ENCODE measurements around the gene P2RX6. TPM values are rescaled to one million over a fixed set of nuclear protein-coding genes. Genes with fewer than 3 reads are reported as not detected.

The P2RX6 gene
- total RNA-seq, 1 donor from 2014 or later, result not detected

DNA sequence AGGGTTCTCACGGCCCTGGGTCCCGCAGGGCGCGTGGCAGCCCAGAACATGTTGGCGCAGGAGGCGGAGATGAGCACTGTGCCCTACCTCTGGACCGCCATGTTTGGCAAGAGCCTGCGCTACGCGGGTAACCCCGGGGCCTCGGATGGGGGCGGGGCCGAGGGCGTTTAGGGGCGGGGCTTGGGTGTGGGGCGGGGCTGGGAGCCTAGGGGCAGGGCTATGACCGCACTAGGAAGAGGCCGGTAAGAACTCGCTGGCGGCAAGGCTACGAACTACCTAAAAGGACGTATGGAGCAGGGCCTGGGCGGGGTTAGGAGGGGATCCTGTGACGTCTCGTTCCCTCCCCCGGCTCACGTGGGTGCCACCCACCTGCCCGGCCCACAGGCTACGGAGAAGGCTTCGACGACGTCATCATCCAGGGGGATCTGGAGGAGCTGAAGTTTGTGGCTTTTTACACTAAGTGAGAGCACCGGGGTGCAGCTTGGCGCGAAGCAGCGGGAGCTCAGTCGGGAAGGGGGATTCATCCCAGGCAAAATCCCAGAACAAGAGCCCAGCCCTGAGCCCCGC is 35.6 kb upstream of the P2RX6 start:
- TF ChIP-seq, protein P1, sequence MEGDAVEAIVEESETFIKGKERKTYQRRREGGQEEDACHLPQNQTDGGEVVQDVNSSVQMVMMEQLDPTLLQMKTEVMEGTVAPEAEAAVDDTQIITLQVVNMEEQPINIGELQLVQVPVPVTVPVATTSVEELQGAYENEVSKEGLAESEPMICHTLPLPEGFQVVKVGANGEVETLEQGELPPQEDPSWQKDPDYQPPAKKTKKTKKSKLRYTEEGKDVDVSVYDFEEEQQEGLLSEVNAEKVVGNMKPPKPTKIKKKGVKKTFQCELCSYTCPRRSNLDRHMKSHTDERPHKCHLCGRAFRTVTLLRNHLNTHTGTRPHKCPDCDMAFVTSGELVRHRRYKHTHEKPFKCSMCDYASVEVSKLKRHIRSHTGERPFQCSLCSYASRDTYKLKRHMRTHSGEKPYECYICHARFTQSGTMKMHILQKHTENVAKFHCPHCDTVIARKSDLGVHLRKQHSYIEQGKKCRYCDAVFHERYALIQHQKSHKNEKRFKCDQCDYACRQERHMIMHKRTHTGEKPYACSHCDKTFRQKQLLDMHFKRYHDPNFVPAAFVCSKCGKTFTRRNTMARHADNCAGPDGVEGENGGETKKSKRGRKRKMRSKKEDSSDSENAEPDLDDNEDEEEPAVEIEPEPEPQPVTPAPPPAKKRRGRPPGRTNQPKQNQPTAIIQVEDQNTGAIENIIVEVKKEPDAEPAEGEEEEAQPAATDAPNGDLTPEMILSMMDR (IDR thresholded peaks at IDR 0.05; ENCODE audit: insufficient read depth, low read length, poor library complexity, severe bottlenecking), result no peak
- Histone ChIP-seq H3K27me3 (ENCODE audit: control insufficient read depth, insufficient read depth, low read length) (peaks cover 2% of the 10 kb centered on the region), H3K4me3 (ENCODE audit: low read depth, low read length) (peak overlapping the region; percentile 12), H3K36me3 (ENCODE audit: control insufficient read depth, insufficient read depth, low read length) (no peaks in the 10 kb centered on the region)
- DNase-seq (ENCODE audit: low read depth), result peak; percentile 49

DNA sequence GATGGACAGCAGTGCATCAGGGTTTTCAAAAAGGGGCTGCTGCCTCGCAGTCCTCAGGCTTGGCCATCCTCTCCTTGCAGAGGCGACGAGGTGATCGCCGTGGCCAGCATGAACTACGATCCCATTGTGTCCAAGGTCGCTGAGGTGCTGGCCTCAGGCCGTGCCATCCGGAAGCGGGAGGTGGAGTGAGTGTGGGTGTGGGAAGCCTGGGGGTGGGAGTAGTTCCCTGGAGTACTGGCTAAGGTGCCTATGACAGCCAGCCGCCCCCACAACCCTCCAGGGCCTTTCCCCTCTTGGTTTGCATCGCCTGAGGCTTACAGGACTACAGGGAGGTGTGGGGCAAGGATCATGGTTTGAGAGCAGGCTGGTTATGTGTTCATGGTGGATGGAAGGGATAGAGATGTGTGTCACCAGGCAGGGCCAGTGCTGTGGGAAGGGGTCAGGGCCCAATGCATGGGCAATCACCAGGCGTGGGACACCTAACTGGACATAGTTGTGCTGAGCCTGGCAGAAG is 35.0 kb upstream of the P2RX6 start:
- no peak for DNase-seq (ENCODE audit: low read depth)
- Histone ChIP-seq H3K36me3 (ENCODE audit: control insufficient read depth, insufficient read depth, low read length) (no peaks in the 10 kb centered on the region), H3K27me3 (ENCODE audit: control insufficient read depth, insufficient read depth, low read length) (no peaks in the 10 kb centered on the region), H3K4me3 (ENCODE audit: low read depth, low read length) (peak overlapping the region; percentile 12)
- TF ChIP-seq, protein P1 (IDR thresholded peaks at IDR 0.05; ENCODE audit: insufficient read depth, low read length, poor library complexity, severe bottlenecking), result no peak

DNA sequence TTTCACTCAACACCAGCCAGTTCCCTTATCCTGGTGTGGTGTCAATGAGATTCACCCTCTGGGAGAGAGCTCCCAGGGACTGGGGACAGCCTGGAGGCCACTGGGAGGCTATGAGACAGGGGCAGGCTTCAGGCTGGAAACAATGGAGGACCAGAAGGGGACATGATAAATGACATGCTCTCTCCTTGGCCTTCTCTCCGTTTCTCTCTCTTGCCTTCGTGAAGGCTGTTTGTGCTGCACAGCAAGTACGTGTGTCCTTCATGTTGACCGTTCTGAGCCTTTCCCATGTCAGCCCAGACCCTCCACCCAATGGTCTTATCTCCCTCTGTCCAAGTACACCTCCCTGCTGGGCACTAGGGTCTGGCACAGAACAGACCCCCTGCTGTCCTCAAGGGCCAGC is 34.4 kb upstream of the P2RX6 start:
- no peak for DNase-seq (ENCODE audit: low read depth)
- Histone ChIP-seq H3K36me3 (ENCODE audit: control insufficient read depth, insufficient read depth, low read length) (peaks cover 1% of the 10 kb centered on the region), H3K27me3 (ENCODE audit: control insufficient read depth, insufficient read depth, low read length) (no peaks in the 10 kb centered on the region), H3K4me3 (ENCODE audit: low read depth, low read length) (no peak overlapping the region)
- TF ChIP-seq, protein P1 (IDR thresholded peaks at IDR 0.05; ENCODE audit: insufficient read depth, low read length, poor library complexity, severe bottlenecking), result no peak

DNA sequence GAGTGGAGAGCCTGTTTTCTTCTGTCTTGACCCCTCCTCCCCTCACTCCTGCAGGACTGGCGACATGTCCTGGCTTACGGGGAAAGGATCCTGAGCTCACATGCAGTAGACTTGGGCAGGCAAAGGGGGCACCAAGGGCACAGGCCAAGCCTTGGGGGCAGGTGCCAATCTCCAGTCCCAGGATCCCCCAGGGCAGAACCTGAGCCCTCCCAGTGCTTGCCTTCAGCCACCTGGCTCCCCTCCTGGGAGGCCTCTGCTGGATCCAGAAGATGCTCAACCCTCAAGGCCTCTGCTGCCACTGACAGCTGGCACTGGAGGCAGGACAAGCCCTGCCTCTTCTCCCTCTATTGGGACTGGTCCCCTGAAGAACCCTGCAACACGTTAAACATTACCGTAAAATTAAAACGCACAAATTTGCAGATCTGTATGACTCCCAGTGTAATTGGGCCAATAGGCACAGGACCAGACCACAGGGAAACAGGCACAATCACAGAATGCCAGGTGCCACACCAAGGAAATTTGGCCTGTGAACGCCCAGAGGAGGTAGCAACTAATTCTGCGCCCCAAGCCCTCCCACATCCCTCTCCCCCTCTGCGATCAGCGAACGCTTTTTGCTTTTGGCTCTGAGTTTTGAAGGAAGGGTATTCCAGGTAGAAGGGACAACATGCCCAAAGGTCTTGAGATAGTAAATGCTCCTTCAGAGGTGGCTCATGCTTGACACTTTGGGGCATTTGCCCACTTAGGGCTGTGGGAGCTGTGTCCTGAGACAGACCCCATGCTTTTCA is 33.8 kb upstream of the P2RX6 start:
- Histone ChIP-seq H3K4me3 (ENCODE audit: low read depth, low read length) (peak overlapping the region; percentile 80), H3K27me3 (ENCODE audit: control insufficient read depth, insufficient read depth, low read length) (no peaks in the 10 kb centered on the region), H3K36me3 (ENCODE audit: control insufficient read depth, insufficient read depth, low read length) (peaks cover 1% of the 10 kb centered on the region)
- TF ChIP-seq, protein P1 (IDR thresholded peaks at IDR 0.05; ENCODE audit: insufficient read depth, low read length, poor library complexity, severe bottlenecking), result no peak
- DNase-seq (ENCODE audit: low read depth), result no peak

DNA sequence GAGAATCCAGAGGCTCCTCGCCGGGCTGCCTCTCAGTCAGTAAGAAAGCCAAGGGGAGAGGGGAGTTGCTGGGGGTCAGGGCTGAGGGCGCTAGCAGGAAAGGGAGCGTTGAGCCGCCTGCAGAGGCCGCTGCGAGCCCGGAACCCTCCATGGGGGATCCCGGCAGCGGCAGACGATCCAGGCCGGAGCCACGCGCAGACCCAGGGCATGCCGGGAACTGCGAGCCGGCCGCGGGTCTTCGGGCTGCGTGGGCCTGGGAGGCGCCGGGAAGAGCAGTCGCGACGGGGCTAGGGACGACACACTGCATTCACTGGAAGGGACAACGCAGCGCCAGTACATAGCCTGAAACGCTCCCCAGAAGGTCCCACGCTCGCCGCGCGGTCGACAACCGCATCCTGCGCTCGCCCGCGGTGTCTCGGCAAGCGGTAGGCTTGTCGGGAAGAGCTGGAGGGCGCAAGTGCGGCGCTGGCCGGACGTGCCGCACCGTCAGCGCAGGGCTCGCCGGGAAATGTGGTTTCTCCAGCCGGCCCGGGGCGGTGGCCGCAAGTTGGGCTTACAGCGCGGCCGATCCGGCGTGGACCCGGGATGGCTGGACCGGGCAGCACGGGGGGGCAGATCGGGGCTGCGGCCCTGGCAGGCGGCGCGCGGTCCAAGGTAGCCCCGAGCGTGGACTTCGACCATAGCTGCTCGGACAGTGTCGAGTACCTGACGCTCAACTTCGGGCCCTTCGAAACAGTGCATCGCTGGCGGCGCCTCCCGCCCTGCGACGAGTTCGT is 33.0 kb upstream of the P2RX6 start, which contains the start of gene LZTR1:
Gene LZTR1 (plus strand): TSS at position 511 of the 776 bp plus-strand sequence. CDS start 75 bp downstream, at position 586.
- Histone ChIP-seq H3K27me3 (ENCODE audit: control insufficient read depth, insufficient read depth, low read length) (no peaks in the 10 kb centered on the region), H3K36me3 (ENCODE audit: control insufficient read depth, insufficient read depth, low read length) (peaks cover 1% of the 10 kb centered on the region), H3K4me3 (ENCODE audit: low read depth, low read length) (peak within 1 kb of the TSS; percentile 80)
- DNase-seq (ENCODE audit: low read depth), result peak; percentile 31
- TF ChIP-seq, protein P1 (IDR thresholded peaks at IDR 0.05; ENCODE audit: insufficient read depth, low read length, poor library complexity, severe bottlenecking), result peak; percentile 71
